A549 (cell line): ENCODE results near the gene RPL10. TPM values are rescaled to one million over a fixed set of nuclear protein-coding genes. Genes with fewer than 3 reads are reported as not detected.
A peak's percentile ranks its signal among the peaks of the same experiment; 100 is the strongest.

Experiments
- ATAC-seq, 2 experiments: fragments of 200-7000 bp in 1 of 2; fragments of >200 bp in 1 of 2; cut with Nextera tagmentation in 1 of 2; cut with Tn5 transposase in 1 of 2; 3 replicates each; pipeline versions ENCODE4 v1.8.0 to v1.9.1; 2018 to 2020; ENCODE audit warnings: mild to moderate bottlenecking in 1 of 2, moderate library complexity in 1 of 2
- CTCF ChIA-PET: fragments of 300-600 bp; sonication (Branson Sonifier 250); formaldehyde crosslinking; extraction: SDS; loops from one replicate; lab custom pipeline; 2021; ENCODE audit warnings: antibody characterized with exemption, inconsistent platforms; lab: Yijun Ruan, JAX
- POLR2A ChIA-PET: fragments of 350-600 bp; formaldehyde crosslinking; extraction: SDS; loops from one replicate; lab custom pipeline; 2021; ENCODE audit warnings: antibody characterized with exemption, inconsistent platforms; lab: Yijun Ruan, JAX
- DNase-seq, 2 experiments: peaks; one replicate each; pipeline versions ENCODE4 v3.0.0 to v3.0.0-alpha.2; 2011 to 2016; ENCODE audit warnings: low read depth in 1 of 2, low spot score in 1 of 2
- FAIRE-seq: peaks from 2 replicates; lab custom pipeline; 2011; peaks lifted over from hg19 to GRCh38; lab: Jason Lieb, UNC
- H3K27ac ChIP-seq, 2 experiments: fragments of >200 bp; sonication (Bioruptor Twin); formaldehyde crosslinking; 3 replicates each; pipeline ENCODE4 v1.5.1; 2016 to 2017
- H3K4me1 ChIP-seq: fragments of >200 bp; sonication (Bioruptor Twin); formaldehyde crosslinking; 3 replicates; pipeline ENCODE4 v1.6.1; 2016
- H3K4me2 ChIP-seq: fragments of >200 bp; sonication (Bioruptor Twin); formaldehyde crosslinking; 3 replicates; pipeline ENCODE4 v1.6.1; 2016
- H3K4me3 ChIP-seq: fragments of >200 bp; sonication (Bioruptor Twin); formaldehyde crosslinking; 3 replicates; pipeline ENCODE4 v1.5.1; 2016
- H3K9me3 ChIP-seq: fragments of >200 bp; sonication (Bioruptor Twin); formaldehyde crosslinking; 3 replicates; pipeline ENCODE4 v1.6.1; 2016
- CBX2 ChIP-seq: fragments of 200-600 bp; sonication (generic); IDR thresholded peaks from 2 replicates; pipeline ENCODE4 v1.6.1; 2016; ENCODE audit warnings: low read depth, mild to moderate bottlenecking, borderline replicate concordance
- CBX8 ChIP-seq: fragments of 200-600 bp; sonication (generic); IDR thresholded peaks from 2 replicates; pipeline ENCODE4 v1.6.1; 2016
- E2F6 ChIP-seq: IDR thresholded peaks from 2 replicates; pipeline ENCODE4 v1.6.1; 2012; ENCODE audit warnings: low read depth, borderline replicate concordance
- EHF ChIP-seq: fragments of 250-450 bp; sonication (Bioruptor Pico); IDR thresholded peaks from 2 replicates; pipeline ENCODE4 v1.5.0; 2020; ENCODE audit warnings: mild to moderate bottlenecking
- EHMT2 ChIP-seq: fragments of 200-600 bp; sonication (generic); IDR thresholded peaks from 2 replicates; pipeline ENCODE4 v1.6.1; 2016; ENCODE audit warnings: antibody characterized with exemption, low read depth, mild to moderate bottlenecking, moderate library complexity
- EP300 ChIP-seq, 2 experiments: fragments of >200 bp; sonication (Bioruptor Twin); formaldehyde crosslinking; IDR thresholded peaks; 2 replicates in 1 of 2; 3 replicates in 1 of 2; pipeline ENCODE4 v1.6.1; 2016 to 2017
- ESRRA ChIP-seq: fragments of 150-350 bp; IDR thresholded peaks from 2 replicates; pipeline ENCODE4 v1.6.1; 2014; ENCODE audit warnings: mild to moderate bottlenecking, low read length, borderline replicate concordance
- FOXS1 ChIP-seq: fragments of 250-450 bp; sonication (Bioruptor Pico); IDR thresholded peaks from 2 replicates; pipeline ENCODE4 v1.5.0; 2020; ENCODE audit warnings: mild to moderate bottlenecking, moderate library complexity
- HEYL ChIP-seq: fragments of 250-450 bp; sonication (Bioruptor Pico); IDR thresholded peaks from 2 replicates; pipeline ENCODE4 v1.8.0; 2021; ENCODE audit warnings: mild to moderate bottlenecking, moderate library complexity
- HMGXB4 ChIP-seq: fragments of 250-450 bp; sonication (Bioruptor Pico); IDR thresholded peaks from 2 replicates; pipeline ENCODE4 v1.5.0; 2021; ENCODE audit warnings: mild to moderate bottlenecking, moderate library complexity, borderline replicate concordance
- HOXA7 ChIP-seq: fragments of 250-450 bp; sonication (Bioruptor Pico); IDR thresholded peaks from 2 replicates; pipeline ENCODE4 v1.5.0; 2020; ENCODE audit warnings: mild to moderate bottlenecking, moderate library complexity
- JUN ChIP-seq, 2 experiments: fragments of >200 bp; sonication (Bioruptor Twin); formaldehyde crosslinking; IDR thresholded peaks; 2 replicates in 1 of 2; 3 replicates in 1 of 2; pipeline ENCODE4 v1.6.1; 2016 to 2017
- JUNB ChIP-seq: fragments of >200 bp; sonication (Bioruptor Twin); formaldehyde crosslinking; IDR thresholded peaks from 2 replicates; pipeline ENCODE4 v1.6.1; 2016
- KDM1A ChIP-seq: fragments of 200-600 bp; sonication (generic); IDR thresholded peaks from 2 replicates; pipeline ENCODE4 v1.6.1; 2016; ENCODE audit warnings: low read depth, mild to moderate bottlenecking
- KDM5A ChIP-seq: fragments of 200-600 bp; sonication (generic); IDR thresholded peaks from 2 replicates; pipeline ENCODE4 v1.6.1; 2016; ENCODE audit warnings: antibody characterized with exemption, mild to moderate bottlenecking
- MAZ ChIP-seq: fragments of 150-350 bp; IDR thresholded peaks from 2 replicates; pipeline ENCODE4 v1.6.1; 2014; ENCODE audit warnings: antibody characterized with exemption, low read depth, low read length, borderline replicate concordance
- NPAS2 ChIP-seq: fragments of 250-450 bp; sonication (Bioruptor Pico); IDR thresholded peaks from 2 replicates; pipeline ENCODE4 v1.8.0; 2022; ENCODE audit warnings: mild to moderate bottlenecking, moderate library complexity, borderline replicate concordance
- NR3C1 ChIP-seq: fragments of >200 bp; sonication (Bioruptor Twin); formaldehyde crosslinking; IDR thresholded peaks from 3 replicates; pipeline ENCODE4 v1.6.1; 2017
- PBX3 ChIP-seq: IDR thresholded peaks from 2 replicates; pipeline ENCODE4 v1.6.1; 2012
- POLR2A ChIP-seq: IDR thresholded peaks from 2 replicates; pipeline ENCODE4 v1.6.1; 2012; ENCODE audit warnings: mild to moderate bottlenecking, low read length
- RAD21 ChIP-seq, 2 experiments: fragments of >200 bp in 1 of 2; sonication (Bioruptor Twin) in 1 of 2; formaldehyde crosslinking in 1 of 2; IDR thresholded peaks in 1 of 2; conservative IDR thresholded peaks in 1 of 2; 2 replicates in 1 of 2; 3 replicates in 1 of 2; pipeline ENCODE4 v1.6.1; 2012 to 2018; ENCODE audit warnings: inconsistent platforms in 1 of 2
- RARB ChIP-seq: fragments of 250-450 bp; sonication (Bioruptor Pico); IDR thresholded peaks from 2 replicates; pipeline ENCODE4 v1.8.0; 2021; ENCODE audit warnings: mild to moderate bottlenecking, moderate library complexity
- RCOR1 ChIP-seq: fragments of 150-350 bp; IDR thresholded peaks from 2 replicates; pipeline ENCODE4 v1.6.1; 2014; ENCODE audit warnings: antibody characterized with exemption, low read length, low read depth
- REST ChIP-seq: fragments of 200-600 bp; sonication (generic); IDR thresholded peaks from 2 replicates; pipeline ENCODE4 v1.6.1; 2016; ENCODE audit warnings: antibody characterized with exemption, mild to moderate bottlenecking, moderate library complexity
- RFX5 ChIP-seq: fragments of 450-650 bp; IDR thresholded peaks from 2 replicates; pipeline ENCODE4 v1.7.1; 2014; ENCODE audit warnings: antibody characterized with exemption, mild to moderate bottlenecking, moderate library complexity
- SMC3 ChIP-seq: fragments of >200 bp; sonication (Bioruptor Twin); formaldehyde crosslinking; IDR thresholded peaks from 3 replicates; pipeline ENCODE4 v1.6.1; 2018; ENCODE audit warnings: inconsistent platforms
- SREBF2 ChIP-seq: fragments of 450-650 bp; IDR thresholded peaks from 2 replicates; pipeline ENCODE4 v1.6.1; 2014; ENCODE audit warnings: mild to moderate bottlenecking, moderate library complexity
- TFCP2L1 ChIP-seq: fragments of 250-450 bp; sonication (Bioruptor Pico); IDR thresholded peaks from 2 replicates; pipeline ENCODE4 v1.5.0; 2021; ENCODE audit warnings: mild to moderate bottlenecking
- TP53 ChIP-seq: fragments of 250-450 bp; sonication (Bioruptor Pico); IDR thresholded peaks from 2 replicates; pipeline ENCODE4 v1.5.0; 2021; ENCODE audit warnings: mild to moderate bottlenecking, moderate library complexity
- ZC3H11A ChIP-seq: fragments of 450-650 bp; IDR thresholded peaks from 2 replicates; pipeline ENCODE4 v1.6.1; 2014; ENCODE audit warnings: antibody characterized with exemption, mild to moderate bottlenecking
- WGBS: methylation state at CpG from one replicate; pipeline ENCODE4 v1.1.6; 2017; ENCODE audit errors: missing lambda C conversion rate; 5-methylcytosine and 5-hydroxymethylcytosine counted together
- polyA plus RNA-seq, 4 experiments: library from polyadenylated mRNA; depleted of rRNA in 3 of 4; stranded (reverse); fragments of >200 nt; fragmentation: RNase III in 1 of 4; extraction: RNeasy Plus Mini Kit Qiagen cat#74134 plus additional on column Dnase treatment in 1 of 4; gene quantifications; 2 replicates in 3 of 4; 3 replicates in 1 of 4; pipeline ENCODE4 v1.2.3, GENCODE V29; 2011 to 2017
- TF ChIP-seq, protein P1 (sequence below): fragments of 450-650 bp; IDR thresholded peaks from 2 replicates; pipeline ENCODE4 v1.6.1; 2014; ENCODE audit warnings: antibody characterized with exemption
- TF ChIP-seq, protein P2 (sequence below): fragments of >200 bp; sonication (Bioruptor Twin); formaldehyde crosslinking; IDR thresholded peaks from 3 replicates; pipeline ENCODE4 v1.5.1; 2016

Gene RPL10
- polyA plus RNA-seq, 2 of the 4 experiments (the other 2 are of a cell fraction) = 3,216 to 4,804 TPM

DNA sequence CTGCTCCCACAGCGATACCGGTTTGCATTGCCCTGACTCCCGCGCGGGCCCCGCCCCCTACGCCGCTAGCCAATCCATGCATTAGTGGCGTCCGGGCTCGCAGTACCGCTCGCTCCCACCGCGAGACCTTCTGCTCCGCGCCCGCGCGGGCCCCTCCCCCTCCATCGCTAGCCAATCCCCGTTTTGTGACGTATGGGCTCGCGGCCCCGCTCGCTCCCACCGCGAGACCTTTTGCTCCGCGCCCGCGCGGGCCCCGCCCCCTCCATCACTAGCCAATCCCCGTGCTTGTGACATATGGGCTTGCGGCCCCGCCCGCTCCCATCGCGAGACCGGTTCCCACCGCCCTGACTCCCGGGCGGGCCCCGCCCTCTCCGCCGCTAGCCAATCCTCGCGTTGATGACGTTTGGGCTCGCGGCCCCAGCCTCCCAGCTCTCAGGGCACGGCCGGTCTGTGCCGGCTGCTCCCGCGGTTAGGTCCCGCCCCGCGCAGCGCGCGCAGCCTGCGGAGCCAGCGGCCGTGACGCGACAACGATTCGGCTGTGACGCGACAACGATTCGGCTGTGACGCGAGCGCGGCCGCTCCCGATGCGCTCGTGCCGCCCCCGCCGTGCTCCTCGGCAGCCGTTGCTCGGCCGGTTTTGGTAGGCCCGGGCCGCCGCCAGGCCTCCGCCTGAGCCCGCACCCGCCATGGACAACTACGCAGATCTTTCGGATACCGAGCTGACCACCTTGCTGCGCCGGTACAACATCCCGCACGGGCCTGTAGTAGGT lies 19.2 kb upstream of the RPL10 start, which contains the start of gene EMD:
TSS of gene EMD (plus strand) at position 497 of the 770 bp plus-strand sequence. CDS start at position 687, 190 bp downstream.
- FAIRE-seq = peak; percentile 99
- peak within 1 kb of the TSS; percentile 91 for H3K4me3 ChIP-seq
- no peaks in the 10 kb centered on the region for H3K9me3 ChIP-seq
- peak within 1 kb of the TSS; percentile 98 for H3K4me2 ChIP-seq
- ATAC-seq = peak; percentile 74 to 90
- peak within 1 kb of the TSS; percentile 89 to 99 for H3K27ac ChIP-seq
- WGBS = no CpG with 5 or more reads among the region's 103 CpGs
- ChIA-PET CTCF (interaction anchor here (1.7 kb wide), 1 partner anchor 16 kb away, joined by 8 read pairs; no protein-coding TSS in a partner anchor), POLR2A (interaction anchor here (1.3 to 1.6 kb wide), 2 partner anchors 8 to 19 kb away, joined by 9 to 11 read pairs; partner anchors contain the start of gene RPL10)
- peaks cover 28% of the 10 kb centered on the region for H3K4me1 ChIP-seq
- peak; percentile 66 to 99 for DNase-seq
- TF ChIP-seq NR3C1 = no peak
- TF ChIP-seq ZC3H11A = no peak
- no peak for TF ChIP-seq EHMT2
- no peak for TF ChIP-seq TP53 (CRISPR knock-in tag)
- TF ChIP-seq KDM1A = no peak
- no peak for TF ChIP-seq KDM5A
- no peak for TF ChIP-seq MAZ
- TF ChIP-seq HOXA7 (CRISPR knock-in tag) = no peak
- no peak for TF ChIP-seq CBX2
- TF ChIP-seq SMC3 = no peak
- TF ChIP-seq SREBF2 = no peak; the same call in 1 of the 2 replicates
- no peak for TF ChIP-seq NPAS2 (CRISPR knock-in tag)
- no peak for TF ChIP-seq RARB (CRISPR knock-in tag)
- TF ChIP-seq RFX5 = peak; percentile 79
- TF ChIP-seq E2F6 = 0 out of 2 replicates have a peak, but pooled peaks have one; percentile 47
- no peak for TF ChIP-seq HEYL
- no peak; the same call in 1 of the 2 replicates for TF ChIP-seq PBX3
- TF ChIP-seq TFCP2L1 = no peak
- TF ChIP-seq JUN (IDR thresholded peaks at IDR 0.05) = peak in 1 of 2 experiments; percentile 64; a peak in 3 of 5 replicates
- TF ChIP-seq FOXS1 (CRISPR knock-in tag) = no peak
- no peak for TF ChIP-seq EP300 (IDR thresholded peaks at IDR 0.05)
- no peak for TF ChIP-seq EHF (CRISPR knock-in tag)
- TF ChIP-seq, protein P1, sequence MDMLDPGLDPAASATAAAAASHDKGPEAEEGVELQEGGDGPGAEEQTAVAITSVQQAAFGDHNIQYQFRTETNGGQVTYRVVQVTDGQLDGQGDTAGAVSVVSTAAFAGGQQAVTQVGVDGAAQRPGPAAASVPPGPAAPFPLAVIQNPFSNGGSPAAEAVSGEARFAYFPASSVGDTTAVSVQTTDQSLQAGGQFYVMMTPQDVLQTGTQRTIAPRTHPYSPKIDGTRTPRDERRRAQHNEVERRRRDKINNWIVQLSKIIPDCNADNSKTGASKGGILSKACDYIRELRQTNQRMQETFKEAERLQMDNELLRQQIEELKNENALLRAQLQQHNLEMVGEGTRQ = 0 out of 2 replicates have a peak, but pooled peaks have one; percentile 3
- TF ChIP-seq RCOR1 = no peak
- TF ChIP-seq JUNB = no peak
- TF ChIP-seq HMGXB4 (CRISPR knock-in tag) = no peak
- TF ChIP-seq, protein P2, sequence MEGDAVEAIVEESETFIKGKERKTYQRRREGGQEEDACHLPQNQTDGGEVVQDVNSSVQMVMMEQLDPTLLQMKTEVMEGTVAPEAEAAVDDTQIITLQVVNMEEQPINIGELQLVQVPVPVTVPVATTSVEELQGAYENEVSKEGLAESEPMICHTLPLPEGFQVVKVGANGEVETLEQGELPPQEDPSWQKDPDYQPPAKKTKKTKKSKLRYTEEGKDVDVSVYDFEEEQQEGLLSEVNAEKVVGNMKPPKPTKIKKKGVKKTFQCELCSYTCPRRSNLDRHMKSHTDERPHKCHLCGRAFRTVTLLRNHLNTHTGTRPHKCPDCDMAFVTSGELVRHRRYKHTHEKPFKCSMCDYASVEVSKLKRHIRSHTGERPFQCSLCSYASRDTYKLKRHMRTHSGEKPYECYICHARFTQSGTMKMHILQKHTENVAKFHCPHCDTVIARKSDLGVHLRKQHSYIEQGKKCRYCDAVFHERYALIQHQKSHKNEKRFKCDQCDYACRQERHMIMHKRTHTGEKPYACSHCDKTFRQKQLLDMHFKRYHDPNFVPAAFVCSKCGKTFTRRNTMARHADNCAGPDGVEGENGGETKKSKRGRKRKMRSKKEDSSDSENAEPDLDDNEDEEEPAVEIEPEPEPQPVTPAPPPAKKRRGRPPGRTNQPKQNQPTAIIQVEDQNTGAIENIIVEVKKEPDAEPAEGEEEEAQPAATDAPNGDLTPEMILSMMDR = no peak
- TF ChIP-seq CBX8 = no peak
- no peak for TF ChIP-seq RAD21 (conservative IDR thresholded peaks at IDR 0.05 in 1 of 2, IDR thresholded peaks at IDR 0.05 in 1 of 2)
- peak; percentile 94 for TF ChIP-seq REST
- no peak for TF ChIP-seq ESRRA
- peak; percentile 67 for TF ChIP-seq POLR2A
